Muscle layer of duodenum (tissue), 2 donors: ENCODE measurements around the gene SRA1.
"Not testable (repeated sequence)": the region's sequence is repeated elsewhere in the genome, so short reads cannot be mapped to it uniquely, and the experiment has no call there.

Experiments used
- H3K27ac ChIP-seq: one replicate; pipeline ENCODE4 v1.7.0; 2013; ENCODE audit warnings: mild to moderate bottlenecking, low read length
- H3K27me3 ChIP-seq: one replicate; pipeline ENCODE4 v1.7.0; 2013; ENCODE audit warnings: low read depth, mild to moderate bottlenecking, control low read depth, low read length
- H3K36me3 ChIP-seq, 2 donors: one replicate each; pipeline ENCODE4 v1.7.0; 2013; ENCODE audit warnings: low read length in 2 of 2, control low read depth in 1 of 2, mild to moderate bottlenecking in 1 of 2; ENCODE audit not compliant: insufficient read depth in 2 of 2, control insufficient read depth in 1 of 2
- H3K4me1 ChIP-seq, 2 donors: one replicate each; pipeline ENCODE4 v1.7.0; 2013; ENCODE audit warnings: low read length in 2 of 2, mild to moderate bottlenecking in 2 of 2, control low read depth in 1 of 2, moderate library complexity in 1 of 2; ENCODE audit not compliant: insufficient read depth in 2 of 2, control insufficient read depth in 1 of 2
- H3K4me3 ChIP-seq, 2 donors: one replicate each; pipeline ENCODE4 v1.7.0; 2013; ENCODE audit warnings: low read length in 2 of 2, low read depth in 1 of 2, mild to moderate bottlenecking in 1 of 2
- H3K9me3 ChIP-seq, 2 donors: one replicate each; pipeline ENCODE4 v1.7.0; 2013; ENCODE audit warnings: low read length in 2 of 2, control low read depth in 1 of 2, mild to moderate bottlenecking in 1 of 2; ENCODE audit not compliant: control insufficient read depth in 1 of 2
- donor health status: healthy.

The SRA1 gene

GRCh38 chr5:140557136-140557805 is at the start of gene SRA1:
SRA1 (minus strand) TSS chr5:140557473; CDS start chr5:140557452, 21 bp downstream.
- Histone ChIP-seq H3K4me3 (peak within 1 kb of the TSS; percentile 78 to 94), H3K9me3 (no peaks in the 10 kb centered on the region), H3K4me1 (peaks cover 11 to 20% of the 10 kb centered on the region in 2 donors), H3K27ac (peak within 1 kb of the TSS; percentile 96), H3K27me3 (no peaks in the 10 kb centered on the region), H3K36me3 (peaks cover 9 to 22% of the 10 kb centered on the region in 2 donors)

- Histone ChIP-seq H3K27ac (no peak overlapping the region), H3K36me3 (no peaks in the 10 kb centered on the region)
These were observed 49.8 kb upstream of the SRA1 start for GRCh38 chr5:140607031-140607430.

GRCh38 chr5:140605879-140606278 is 48.6 kb upstream of the SRA1 start:
- H3K9me3 ChIP-seq = no peaks in the 10 kb centered on the region
- peaks cover 0 to 9% of the 10 kb centered on the region in 2 donors for H3K4me1 ChIP-seq
- H3K27ac ChIP-seq = no peak overlapping the region

More at GRCh38 chr5:140607031-140607430, 49.8 kb upstream of the SRA1 start:
- no peak overlapping the region for H3K4me3 ChIP-seq
- no peaks in the 10 kb centered on the region for H3K27me3 ChIP-seq
- H3K4me1 ChIP-seq = peaks cover 0 to 9% of the 10 kb centered on the region in 2 donors
- H3K9me3 ChIP-seq = no peaks in the 10 kb centered on the region

GRCh38 chr5:140603734-140604133 is 46.5 kb upstream of the SRA1 start:
- peaks cover 0 to 6% of the 10 kb centered on the region in 2 donors for H3K4me1 ChIP-seq
- no peak overlapping the region for H3K27ac ChIP-seq
- H3K27me3 ChIP-seq = no peaks in the 10 kb centered on the region
- no peaks in the 10 kb centered on the region for H3K9me3 ChIP-seq
- H3K36me3 ChIP-seq = no peaks in the 10 kb centered on the region
- no peak overlapping the region for H3K4me3 ChIP-seq

More at GRCh38 chr5:140605879-140606278, 48.6 kb upstream of the SRA1 start:
- Histone ChIP-seq H3K27me3 (no peaks in the 10 kb centered on the region), H3K36me3 (no peaks in the 10 kb centered on the region), H3K4me3 (no peak overlapping the region)

- not testable (repeated sequence) for H3K27me3 ChIP-seq, H3K4me1 ChIP-seq, H3K9me3 ChIP-seq, H3K36me3 ChIP-seq, H3K4me3 ChIP-seq, H3K27ac ChIP-seq
These were observed 46.1 kb upstream of the SRA1 start for GRCh38 chr5:140603446-140603698.

GRCh38 chr5:140602147-140602546 is 44.9 kb upstream of the SRA1 start:
- H3K27me3 ChIP-seq = no peaks in the 10 kb centered on the region
- H3K36me3 ChIP-seq = no peaks in the 10 kb centered on the region
- no peak overlapping the region for H3K4me3 ChIP-seq
- H3K27ac ChIP-seq = no peak overlapping the region
- H3K9me3 ChIP-seq = no peaks in the 10 kb centered on the region
- H3K4me1 ChIP-seq = no peaks in the 10 kb centered on the region

GRCh38 chr5:140600096-140600495 is 42.8 kb upstream of the SRA1 start:
- no peaks in the 10 kb centered on the region for H3K36me3 ChIP-seq
- no peak overlapping the region for H3K4me3 ChIP-seq
- H3K27me3 ChIP-seq = no peaks in the 10 kb centered on the region
- no peaks in the 10 kb centered on the region for H3K9me3 ChIP-seq
- H3K27ac ChIP-seq = no peak overlapping the region
- no peaks in the 10 kb centered on the region for H3K4me1 ChIP-seq

GRCh38 chr5:140598836-140599235 is 41.6 kb upstream of the SRA1 start:
- Histone ChIP-seq H3K36me3 (no peaks in the 10 kb centered on the region), H3K9me3 (no peaks in the 10 kb centered on the region), H3K27me3 (no peaks in the 10 kb centered on the region), H3K4me1 (no peaks in the 10 kb centered on the region), H3K4me3 (no peak overlapping the region), H3K27ac (no peak overlapping the region)

- Histone ChIP-seq H3K4me1 (no peaks in the 10 kb centered on the region), H3K9me3 (no peaks in the 10 kb centered on the region), H3K27ac (peak overlapping the region; percentile 23), H3K4me3 (no peak overlapping the region), H3K36me3 (no peaks in the 10 kb centered on the region), H3K27me3 (no peaks in the 10 kb centered on the region)
These were observed 39.1 kb upstream of the SRA1 start for GRCh38 chr5:140596321-140596741.

- H3K4me1 ChIP-seq = no peaks in the 10 kb centered on the region
- H3K9me3 ChIP-seq = no peaks in the 10 kb centered on the region
- H3K36me3 ChIP-seq = no peaks in the 10 kb centered on the region
- H3K27ac ChIP-seq = peak overlapping the region; percentile 3
- H3K27me3 ChIP-seq = no peaks in the 10 kb centered on the region
- H3K4me3 ChIP-seq = no peak overlapping the region
These were observed 38.4 kb upstream of the SRA1 start for GRCh38 chr5:140595538-140596300.

GRCh38 chr5:140594169-140594568 is 36.9 kb upstream of the SRA1 start:
- Histone ChIP-seq H3K27ac (no peak overlapping the region), H3K36me3 (no peaks in the 10 kb centered on the region), H3K4me1 (no peaks in the 10 kb centered on the region), H3K9me3 (no peaks in the 10 kb centered on the region), H3K27me3 (no peaks in the 10 kb centered on the region), H3K4me3 (no peak overlapping the region)

GRCh38 chr5:140593070-140593469 is 35.8 kb upstream of the SRA1 start:
- not testable (repeated sequence) for H3K27ac ChIP-seq, H3K4me3 ChIP-seq, H3K27me3 ChIP-seq, H3K36me3 ChIP-seq, H3K9me3 ChIP-seq, H3K4me1 ChIP-seq
